C1 segment of cervical spinal cord (tissue), 14 donors: Measurements from ENCODE around the gene CSTB.
A peak's percentile ranks its signal among the peaks of the same experiment; 100 is the strongest.
"Not testable (repeated sequence)": the region's sequence is repeated elsewhere in the genome, so short reads cannot be mapped to it uniquely, and the experiment has no call there.

ENCODE experiments used
- DNase-seq, 14 donors: peaks; one replicate each; lab custom pipeline; 2025; lab: John Stamatoyannopoulos, UW

The CSTB gene, protein sequence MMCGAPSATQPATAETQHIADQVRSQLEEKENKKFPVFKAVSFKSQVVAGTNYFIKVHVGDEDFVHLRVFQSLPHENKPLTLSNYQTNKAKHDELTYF

GRCh38 chr21:43775795-43776430 lies at the start of gene CSTB:
Gene CSTB, minus strand, starts transcription at chr21:43776308. Its CDS starts 39 bp downstream, at chr21:43776269.
- peak; percentile 40 to 91 (median 83) for DNase-seq

GRCh38 chr21:43825242-43825935 lies 49.3 kb upstream of the CSTB start:
- no peak for DNase-seq

DNA sequence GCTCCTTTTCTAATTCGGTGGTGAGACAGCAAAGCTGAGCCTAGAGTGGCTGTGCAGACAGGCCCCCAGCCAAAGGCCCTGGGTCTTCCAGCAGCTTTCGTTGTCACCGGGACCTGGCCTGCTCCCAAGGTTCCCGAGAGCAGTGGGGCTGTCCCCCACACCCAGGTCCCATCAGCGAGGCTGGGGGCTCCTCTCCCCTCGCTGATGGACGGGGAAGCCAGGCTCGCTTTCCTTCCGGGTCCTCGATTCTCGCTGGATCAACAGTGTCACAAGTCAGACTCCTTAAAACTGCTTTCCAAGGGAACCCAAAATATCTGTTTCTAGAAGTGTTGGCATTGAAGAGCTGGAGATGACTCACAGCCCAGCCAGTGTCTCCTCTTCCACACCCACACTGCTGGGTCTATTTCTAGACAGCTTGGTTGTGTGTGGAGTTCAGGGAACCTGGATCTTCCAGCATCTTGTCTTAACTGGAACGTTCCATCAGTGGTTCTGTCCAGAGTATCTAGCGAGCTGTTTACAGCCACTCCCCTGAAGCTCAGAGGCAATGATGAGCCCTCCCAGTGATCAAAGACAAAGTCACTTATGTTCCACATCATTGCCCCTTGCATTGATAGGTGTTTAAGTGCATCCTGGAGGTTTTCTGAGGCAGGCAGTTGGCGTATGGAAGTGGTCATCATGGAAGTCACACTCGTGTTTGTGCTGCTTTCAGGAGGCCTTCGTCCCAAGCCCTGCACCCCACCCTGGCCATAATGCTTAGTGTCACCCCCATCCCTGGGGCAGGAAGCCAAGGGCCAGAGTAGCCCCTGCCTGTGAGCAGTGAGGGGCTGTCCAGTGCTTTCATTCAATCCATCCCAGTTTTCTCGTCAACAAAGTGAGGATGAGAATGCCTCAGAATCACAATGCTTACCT lies 48.5 kb upstream of the CSTB start:
- DNase-seq, result no peak

DNA sequence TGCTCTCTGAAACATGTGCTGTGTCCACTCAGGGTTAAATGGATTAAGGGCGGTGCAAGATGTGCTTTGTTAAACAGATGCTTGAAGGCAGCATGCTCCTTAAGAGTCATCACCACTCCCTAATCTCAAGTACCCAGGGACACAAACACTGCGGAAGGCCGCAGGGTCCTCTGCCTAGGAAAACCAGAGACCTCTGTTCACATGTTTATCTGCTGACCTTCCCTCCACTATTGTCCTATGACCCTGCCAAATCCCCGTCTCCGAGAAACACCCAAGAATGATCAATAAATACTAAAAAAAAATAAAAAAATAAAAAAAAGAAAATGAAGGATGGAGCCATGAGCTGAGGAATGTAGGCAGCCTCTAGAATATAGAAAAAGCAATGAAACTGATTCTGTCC lies 46.6 kb upstream of the CSTB start:
- DNase-seq, result not testable (repeated sequence)

- DNase-seq, result not testable (repeated sequence)
These were observed 46.1 kb upstream of the CSTB start for GRCh38 chr21:43822166-43822565.

GRCh38 chr21:43820466-43820865 lies 44.4 kb upstream of the CSTB start:
- DNase-seq, result no peak

DNA sequence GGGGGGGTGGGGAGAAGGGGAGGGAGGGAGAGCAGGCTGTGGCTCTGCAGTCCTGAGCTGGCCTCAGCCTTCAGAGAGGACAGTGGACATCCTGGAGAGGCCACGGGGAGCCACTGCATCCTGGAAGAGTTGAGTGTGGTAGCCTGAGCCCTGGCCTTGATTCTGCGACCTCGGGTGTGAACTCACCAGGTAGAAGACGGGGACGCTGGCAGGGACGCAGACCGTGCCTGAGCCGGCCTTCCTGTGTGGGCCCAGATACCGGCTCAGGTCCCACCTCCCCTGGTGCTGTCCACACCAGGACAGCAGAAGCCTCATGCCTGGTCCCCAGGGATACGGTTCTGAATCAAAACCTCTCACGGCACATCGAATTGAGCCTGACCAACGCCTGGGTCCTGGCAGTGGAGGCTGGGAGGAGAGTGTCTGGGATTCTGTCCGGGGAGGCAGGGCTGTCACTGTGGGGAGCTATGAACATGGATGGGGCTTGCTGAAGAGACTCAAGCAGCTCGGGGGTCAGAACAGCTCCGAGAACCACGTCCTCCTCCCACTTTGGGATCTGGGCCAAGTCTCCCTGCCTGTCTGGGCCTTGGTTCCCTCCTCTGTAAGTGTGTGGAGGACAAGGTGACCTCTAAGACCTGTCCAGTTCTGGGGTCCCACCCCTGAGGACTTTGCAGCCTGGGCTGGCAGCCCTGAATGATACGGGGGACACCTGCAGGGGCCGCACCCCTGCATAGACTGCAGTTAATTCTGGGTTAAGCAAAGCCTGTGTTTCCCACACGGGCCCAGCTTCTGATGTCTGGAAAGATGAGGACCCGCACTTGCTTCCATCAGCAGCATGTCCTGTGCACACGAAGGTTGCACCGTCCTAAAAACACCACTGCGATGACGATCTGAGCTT lies 43.6 kb upstream of the CSTB start:
- no peak for DNase-seq

DNA sequence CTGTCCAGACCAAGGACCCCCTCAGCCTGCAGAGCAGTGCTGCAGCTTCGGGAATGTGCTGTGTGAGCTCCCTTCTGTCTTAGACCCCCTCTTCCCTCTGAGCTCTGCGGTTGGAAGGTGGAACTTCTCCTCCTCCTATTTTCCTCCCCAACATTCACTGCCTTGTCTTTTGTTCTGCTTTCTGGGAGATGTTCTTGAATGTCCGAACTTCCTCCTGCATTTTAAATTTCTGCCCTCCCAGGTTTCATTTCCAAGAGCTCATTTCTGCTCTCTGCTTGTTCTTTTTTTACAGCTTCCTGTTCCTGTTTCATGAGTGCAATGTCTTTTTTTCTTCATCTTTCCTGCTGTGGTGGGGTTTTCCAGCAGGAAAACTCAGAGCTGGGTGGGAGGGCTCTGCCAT lies 42.6 kb upstream of the CSTB start:
- no peak for DNase-seq

GRCh38 chr21:43817157-43818086 lies 41.3 kb upstream of the CSTB start:
- no peak for DNase-seq

- DNase-seq, result no peak
These were observed 40.5 kb upstream of the CSTB start for GRCh38 chr21:43816611-43817071.

GRCh38 chr21:43815991-43816390 lies 39.9 kb upstream of the CSTB start:
- DNase-seq, result no peak

DNA sequence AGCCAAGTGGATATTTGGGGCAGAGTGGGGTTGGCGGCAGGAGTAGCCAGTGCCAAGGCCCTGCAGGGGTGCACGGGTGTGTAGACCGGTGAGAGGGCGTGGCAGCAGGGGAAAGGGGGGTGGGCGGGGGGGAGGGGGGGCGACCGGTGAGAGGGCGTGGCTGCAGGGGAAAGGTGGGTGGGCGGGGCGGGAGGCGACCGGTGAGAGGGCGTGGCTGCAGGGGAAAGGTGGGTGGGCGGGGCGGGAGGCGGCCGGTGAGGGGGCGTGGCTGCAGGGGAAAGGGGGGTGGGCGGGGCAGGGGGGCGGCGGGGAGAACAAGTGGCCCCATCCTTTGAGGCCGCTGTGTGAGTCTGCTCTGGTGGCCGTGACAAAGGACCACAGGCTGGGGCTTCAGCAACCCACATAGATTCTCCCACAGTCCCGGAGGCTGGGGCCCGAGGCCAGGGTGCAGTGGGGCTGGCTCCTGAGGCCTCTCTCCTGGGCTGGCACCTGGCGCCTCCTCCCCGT lies 39.1 kb upstream of the CSTB start:
- no peak for DNase-seq

DNA sequence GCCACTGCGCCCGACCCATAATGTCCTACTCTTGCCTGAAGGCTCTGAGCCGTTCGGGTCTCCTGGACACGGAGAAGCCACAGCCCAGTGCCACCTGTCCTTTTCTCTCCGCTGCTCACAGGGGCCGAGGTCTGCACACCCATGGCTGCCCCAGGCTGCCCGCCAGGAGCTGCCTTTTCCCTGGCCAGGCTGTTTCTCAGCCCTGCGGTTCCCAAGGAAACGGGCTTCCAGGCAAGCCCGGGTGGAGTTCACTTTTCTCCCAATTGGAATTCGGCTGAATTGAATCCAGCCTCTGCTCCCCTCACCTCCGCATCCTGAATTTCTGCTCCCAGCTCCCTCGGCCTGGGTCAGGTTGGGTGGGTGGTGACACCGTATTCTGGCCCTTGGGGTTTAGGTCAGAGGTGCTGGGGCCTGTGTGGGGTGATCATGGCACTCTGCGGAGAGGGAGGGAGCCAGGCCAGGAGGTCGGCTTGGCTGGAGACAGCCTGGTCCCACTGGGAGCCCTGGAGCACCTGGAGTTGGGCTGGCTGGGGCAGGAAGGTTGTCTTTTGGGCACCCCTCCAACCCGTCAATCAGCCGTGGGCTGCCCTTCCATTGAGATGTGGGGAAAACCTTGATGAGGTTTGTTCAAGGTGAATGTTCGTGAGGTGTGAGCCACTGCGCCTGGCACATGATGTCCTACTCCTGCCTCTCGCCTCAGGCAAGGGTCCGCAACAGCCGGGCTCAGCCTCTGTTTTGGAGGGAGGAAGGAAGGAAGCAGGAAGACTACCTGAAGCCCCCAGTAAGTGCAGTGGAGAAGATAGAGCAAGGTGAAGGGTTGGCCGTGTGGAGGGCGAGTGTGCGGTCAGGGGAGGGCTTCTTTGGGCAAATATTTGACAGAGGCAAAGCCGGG lies 38.4 kb upstream of the CSTB start:
- peak in 2 of 14 donors; percentile 18 to 43 for DNase-seq

- DNase-seq, result no peak
These were observed 37.5 kb upstream of the CSTB start for GRCh38 chr21:43813656-43813980.

DNA sequence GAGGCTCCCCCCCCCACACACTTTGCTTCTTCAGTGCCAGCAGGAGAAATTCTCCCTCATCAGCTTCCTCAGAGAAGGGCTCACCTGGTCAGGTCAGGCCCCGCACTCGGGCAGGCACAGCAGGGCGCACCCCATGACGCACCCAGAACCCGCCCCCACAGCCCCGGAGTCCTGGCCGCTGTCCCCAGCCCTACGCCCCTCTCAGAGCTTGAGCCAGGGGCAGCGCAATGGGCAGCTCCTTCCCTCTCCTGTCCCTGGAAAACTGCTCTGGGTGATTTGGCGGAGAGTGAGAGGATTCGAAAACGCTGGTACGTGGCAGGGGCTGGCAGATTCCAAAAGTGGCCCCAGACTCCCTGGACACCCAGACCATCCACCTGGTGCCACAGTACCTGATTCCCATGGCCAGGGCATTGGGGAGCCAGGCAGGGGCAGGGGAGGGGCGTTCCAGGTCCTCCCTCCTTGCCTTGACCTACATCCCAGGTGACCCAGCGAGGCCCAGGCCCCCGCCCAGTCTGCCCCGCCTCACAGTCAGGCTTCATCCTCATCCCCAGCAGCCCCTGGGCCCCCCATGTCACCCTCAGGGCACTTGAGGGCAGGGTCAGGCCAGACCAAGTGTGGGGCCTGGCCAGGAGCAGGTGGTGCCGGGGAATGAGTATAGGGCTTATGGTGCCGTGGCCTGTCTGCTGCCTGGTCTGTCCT lies 37.0 kb upstream of the CSTB start:
- no peak for DNase-seq

DNA sequence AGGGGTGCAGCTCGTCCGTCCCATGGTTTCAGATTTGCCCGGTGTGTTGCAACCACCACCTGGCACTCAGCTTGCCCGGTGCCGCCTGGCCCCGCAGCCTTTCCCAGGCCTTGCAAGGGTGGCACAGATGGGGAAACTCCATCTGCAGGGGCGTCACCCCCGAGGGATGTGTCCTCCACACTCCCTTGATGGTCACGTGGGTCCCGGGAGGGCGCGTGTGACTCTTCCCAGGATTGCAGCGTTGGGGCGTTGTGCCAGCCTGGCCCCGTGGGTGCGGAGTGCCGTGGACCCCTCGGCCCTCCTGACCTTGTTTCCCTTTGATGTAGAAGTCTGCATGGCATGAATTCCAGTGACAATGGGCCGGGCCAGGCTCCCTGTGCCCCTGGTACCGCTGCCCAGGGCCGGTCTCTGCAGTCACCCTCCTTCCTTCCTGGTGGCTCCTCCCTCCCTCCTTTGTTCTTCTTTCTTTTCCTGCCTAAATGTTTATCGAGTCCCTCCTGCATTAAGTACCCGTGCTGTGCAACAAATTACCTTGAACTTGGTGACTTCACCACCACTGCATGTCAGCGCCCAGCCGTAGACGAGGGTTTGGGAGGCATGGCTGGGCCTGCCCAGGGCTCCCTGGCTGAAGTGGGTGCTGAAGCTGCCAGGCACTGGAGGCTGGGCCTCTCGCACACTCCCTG lies 36.2 kb upstream of the CSTB start:
- DNase-seq, result peak in 2 of 14 donors; percentile 9 to 13
